Brain microvascular endothelial cell (primary cell): ENCODE measurements around the gene CCNI.

Source experiments
- DNase-seq: peaks from one replicate; pipeline ENCODE4 v3.0.0-alpha.2; 2020
- H3K27ac ChIP-seq: fragments of 250-450 bp; sonication (Bioruptor Pico); 2 replicates; pipeline ENCODE4 v1.5.1; 2020; ENCODE audit warnings: mild to moderate bottlenecking, moderate library complexity
- H3K27me3 ChIP-seq: fragments of 250-450 bp; sonication (Bioruptor Pico); replicated peaks from 2 replicates; pipeline ENCODE4 v1.5.1; 2020; ENCODE audit warnings: mild to moderate bottlenecking
- H3K36me3 ChIP-seq: fragments of 250-450 bp; sonication (Bioruptor Pico); replicated peaks from 2 replicates; pipeline ENCODE4 v1.5.1; 2020; ENCODE audit warnings: mild to moderate bottlenecking
- H3K4me3 ChIP-seq: 2 replicates; pipeline ENCODE4 v1.5.1; 2011; ENCODE audit warnings: low read depth, mild to moderate bottlenecking, control low read depth, low read length, moderate library complexity
- CTCF ChIP-seq: IDR thresholded peaks from 2 replicates; pipeline ENCODE4 v1.5.1; 2011; ENCODE audit warnings: low read depth, mild to moderate bottlenecking, moderate library complexity, low read length, control low read depth, inconsistent platforms; ENCODE audit errors: missing control alignments
- in situ Hi-C: cut with HindIII; loops from 2 replicates; pipeline ENCODE4 v1.10.0; 2017; ENCODE audit warnings: low sequenced_read_pairs, low pct_ligation_motif_present

The CCNI gene

GRCh38 chr4:77120886-77121508, 45.2 kb upstream of the CCNI start:
- in situ Hi-C loops: no loop called here
- H3K36me3 ChIP-seq: no peaks in the 10 kb centered on the region
- DNase-seq: no peak
- H3K27me3 ChIP-seq: peaks cover 3% of the 10 kb centered on the region
- H3K27ac ChIP-seq: no peak overlapping the region
- H3K4me3 ChIP-seq: no peak overlapping the region
- TF ChIP-seq CTCF: peak; percentile 14

- Histone ChIP-seq H3K4me3 (no peak overlapping the region), H3K27ac (no peak overlapping the region), H3K27me3 (no peaks in the 10 kb centered on the region), H3K36me3 (no peaks in the 10 kb centered on the region)
- no peak for DNase-seq
- no peak for TF ChIP-seq CTCF
- in situ Hi-C loops: no loop called here
Measured at GRCh38 chr4:77117721-77118120, 41.9 kb upstream of the CCNI start.

- Histone ChIP-seq H3K27me3 (no peaks in the 10 kb centered on the region), H3K27ac (no peak overlapping the region), H3K36me3 (no peaks in the 10 kb centered on the region), H3K4me3 (no peak overlapping the region)
- in situ Hi-C loops: no loop called here
- TF ChIP-seq CTCF: no peak
- no peak for DNase-seq
Measured at GRCh38 chr4:77113069-77113468, 37.3 kb upstream of the CCNI start.

- H3K27ac ChIP-seq: no peak overlapping the region
- no peak for DNase-seq
- TF ChIP-seq CTCF: no peak
- no peaks in the 10 kb centered on the region for H3K36me3 ChIP-seq
- no peak overlapping the region for H3K4me3 ChIP-seq
- in situ Hi-C loops: no loop called here
- no peaks in the 10 kb centered on the region for H3K27me3 ChIP-seq
Measured at GRCh38 chr4:77110730-77111129, 34.9 kb upstream of the CCNI start.

GRCh38 chr4:77104791-77105540, 29.2 kb upstream of the CCNI start:
- H3K36me3 ChIP-seq: no peaks in the 10 kb centered on the region
- H3K27me3 ChIP-seq: no peaks in the 10 kb centered on the region
- peak; percentile 18 for DNase-seq
- no peak overlapping the region for H3K27ac ChIP-seq
- TF ChIP-seq CTCF: no peak
- in situ Hi-C loops: no loop called here
- H3K4me3 ChIP-seq: no peak overlapping the region

- DNase-seq: no peak
- H3K4me3 ChIP-seq: no peak overlapping the region
- TF ChIP-seq CTCF: no peak
- no peaks in the 10 kb centered on the region for H3K27me3 ChIP-seq
- in situ Hi-C loops: no loop called here
- H3K36me3 ChIP-seq: no peaks in the 10 kb centered on the region
- H3K27ac ChIP-seq: no peak overlapping the region
Measured at GRCh38 chr4:77104388-77104787, 28.6 kb upstream of the CCNI start.
